ENCODE results near the gene CLPTM1L. TPM values are rescaled to one million over a fixed set of nuclear protein-coding genes. Genes with fewer than 3 reads are reported as not detected.
A peak's percentile ranks its signal among the peaks of the same experiment; 100 is the strongest.

The CLPTM1L gene
- total RNA-seq, 2 experiments from 2014 or later: 395 TPM

GRCh38 chr5:1314564-1314982 lies 30.3 kb downstream of the CLPTM1L start:
- peaks cover 52% of the 10 kb centered on the region for H3K36me3 ChIP-seq (ENCODE audit: insufficient read depth, low read length)
- H3K4me3 ChIP-seq (ENCODE audit: low read depth, low read length, poor library complexity, severe bottlenecking): peak overlapping the region; percentile 66
- POLR2A ChIA-PET: interaction anchor here (0.9 to 8.1 kb wide), 4 partner anchors 20 to 147 kb away, joined by 3 to 78 read pairs (median 32); partner anchors contain the start of genes CLPTM1L and TERT
- no peaks in the 10 kb centered on the region for H4K20me1 ChIP-seq (ENCODE audit: insufficient read depth, low read length)
- DNase-seq (ENCODE audit: low spot score): no peak
- H3K27ac ChIP-seq (ENCODE audit: low read depth, low read length, poor library complexity, severe bottlenecking): peak overlapping the region; percentile 100
- intact Hi-C loops (cut with micrococcal nuclease; ENCODE audit: unreplicated experiment): loop anchor here (10.0 kb wide), 2 partner anchors 210 to 480 kb away; partner anchors contain the start of genes LPCAT1 and MRPL36
- BruUV-seq (replicated peaks): no TSS peak
- H3K79me2 ChIP-seq (ENCODE audit: insufficient read depth, low read depth, low read length): peaks cover 8% of the 10 kb centered on the region; the same call in 1 of the 2 replicates
- H2AFZ ChIP-seq (ENCODE audit: low read length): no peak overlapping the region
- peaks cover 79% of the 10 kb centered on the region for H3K4me1 ChIP-seq (ENCODE audit: insufficient read depth, low read length, poor library complexity, severe bottlenecking)
- H3K4me2 ChIP-seq (ENCODE audit: low read length): peak overlapping the region; percentile 97
- no peaks in the 10 kb centered on the region for H3K9me2 ChIP-seq (ENCODE audit: insufficient read depth, low read length)
- H3K9me3 ChIP-seq (ENCODE audit: low read length): peaks cover 23% of the 10 kb centered on the region
- no peak for TF ChIP-seq EZH2phosphoT487 (IDR thresholded peaks at IDR 0.05; ENCODE audit: borderline replicate concordance, low read depth, low read length)
- no peak for TF ChIP-seq CTCF (conservative IDR thresholded peaks at IDR 0.05; ENCODE audit: low read length)
- CTCF ChIA-PET (ENCODE audit: unreplicated experiment): interaction anchor here (1.8 kb wide), 1 partner anchor 27 kb away, joined by 6 read pairs; no protein-coding TSS in a partner anchor

- Histone ChIP-seq H3K9me2 (ENCODE audit: insufficient read depth, low read length) (no peaks in the 10 kb centered on the region), H3K27ac (ENCODE audit: low read depth, low read length, poor library complexity, severe bottlenecking) (peak overlapping the region; percentile 100), H3K4me2 (ENCODE audit: low read length) (peak overlapping the region; percentile 97), H2AFZ (ENCODE audit: low read length) (no peak overlapping the region), H4K20me1 (ENCODE audit: insufficient read depth, low read length) (no peaks in the 10 kb centered on the region), H3K4me1 (ENCODE audit: insufficient read depth, low read length, poor library complexity, severe bottlenecking) (peaks cover 76% of the 10 kb centered on the region), H3K4me3 (ENCODE audit: low read depth, low read length, poor library complexity, severe bottlenecking) (peak overlapping the region; percentile 66), H3K9me3 (ENCODE audit: low read length) (peaks cover 31% of the 10 kb centered on the region), H3K36me3 (ENCODE audit: insufficient read depth, low read length) (peaks cover 48% of the 10 kb centered on the region), H3K79me2 (ENCODE audit: insufficient read depth, low read depth, low read length) (peaks cover 8% of the 10 kb centered on the region; the same call in 1 of the 2 replicates)
- peak; percentile 97 for DNase-seq (ENCODE audit: low spot score)
- TSS peak; percentile 64 for BruUV-seq (replicated peaks)
- TF ChIP-seq EZH2phosphoT487 (IDR thresholded peaks at IDR 0.05; ENCODE audit: borderline replicate concordance, low read depth, low read length) (no peak), CTCF (conservative IDR thresholded peaks at IDR 0.05; ENCODE audit: low read length) (0 out of 2 replicates have a peak, but pooled peaks have one; percentile 16)
- intact Hi-C loops (cut with micrococcal nuclease; ENCODE audit: unreplicated experiment): loop anchor here (2.0 to 10.0 kb wide), 3 partner anchors 18 to 482 kb away; partner anchors contain the start of genes LPCAT1, MRPL36 and TERT
- ChIA-PET POLR2A (interaction anchor here (1.0 to 8.1 kb wide), 4 partner anchors 12 to 30 kb away, joined by 3 to 78 read pairs (median 32); partner anchors contain the start of genes CLPTM1L and TERT), CTCF (ENCODE audit: unreplicated experiment) (interaction anchor here (0.5 to 1.0 kb wide), 4 partner anchors 15 to 1086 kb away, joined by 3 to 5 read pairs (median 3); no protein-coding TSS in a partner anchor)
Observed at GRCh38 chr5:1312993-1313833, 31.7 kb downstream of the CLPTM1L start.
